ENCODE results near the gene PSD4.

PSD4 gene

GRCh38 chr2:113173542-113174375, at the start of gene PSD4:
Gene PSD4 (plus strand): TSS chr2:113173971. CDS start chr2:113182457, 8,486 bp downstream.
- Mint-ChIP-seq H3K27me3 (ENCODE audit: low read depth) (peaks cover 13% of the 10 kb centered on the region), H3K4me3 (no peak within 1 kb of the TSS), H3K4me1 (peaks cover 5% of the 10 kb centered on the region), H3K9me3 (no peaks in the 10 kb centered on the region), H3K27ac (no peak within 1 kb of the TSS), H3K36me3 (ENCODE audit: low read depth) (no peaks in the 10 kb centered on the region)
- no peak for TF ChIP-seq CTCF (IDR thresholded peaks at IDR 0.05; ENCODE audit: unreplicated experiment in 3 of 3)

GRCh38 chr2:113124181-113124961, 49.4 kb upstream of the PSD4 start:
- no peaks in the 10 kb centered on the region for H3K36me3 Mint-ChIP-seq (ENCODE audit: low read depth)
- H3K4me1 Mint-ChIP-seq, result no peaks in the 10 kb centered on the region
- no peak overlapping the region for H3K4me3 Mint-ChIP-seq
- H3K27me3 Mint-ChIP-seq (ENCODE audit: low read depth), result peaks cover 36% of the 10 kb centered on the region
- no peaks in the 10 kb centered on the region for H3K9me3 Mint-ChIP-seq
- no peak for TF ChIP-seq CTCF (IDR thresholded peaks at IDR 0.05; ENCODE audit: unreplicated experiment in 3 of 3)
- no peak overlapping the region for H3K27ac Mint-ChIP-seq

GRCh38 chr2:113124984-113125855, 48.6 kb upstream of the PSD4 start:
- H3K9me3 Mint-ChIP-seq, result no peaks in the 10 kb centered on the region
- no peak overlapping the region for H3K27ac Mint-ChIP-seq
- TF ChIP-seq CTCF (IDR thresholded peaks at IDR 0.05; ENCODE audit: unreplicated experiment in 3 of 3), result no peak
- H3K4me1 Mint-ChIP-seq, result no peaks in the 10 kb centered on the region
- no peak overlapping the region for H3K4me3 Mint-ChIP-seq
- no peaks in the 10 kb centered on the region for H3K36me3 Mint-ChIP-seq (ENCODE audit: low read depth)
- H3K27me3 Mint-ChIP-seq (ENCODE audit: low read depth), result peaks cover 31% of the 10 kb centered on the region

- H3K27me3 Mint-ChIP-seq (ENCODE audit: low read depth), result peaks cover 22% of the 10 kb centered on the region
- TF ChIP-seq CTCF (IDR thresholded peaks at IDR 0.05; ENCODE audit: unreplicated experiment in 3 of 3), result no peak
- no peaks in the 10 kb centered on the region for H3K36me3 Mint-ChIP-seq (ENCODE audit: low read depth)
- no peaks in the 10 kb centered on the region for H3K9me3 Mint-ChIP-seq
- no peak within 1 kb of the TSS for H3K4me3 Mint-ChIP-seq
- no peaks in the 10 kb centered on the region for H3K4me1 Mint-ChIP-seq
- no peak within 1 kb of the TSS for H3K27ac Mint-ChIP-seq
Measured at GRCh38 chr2:113126845-113127645, 46.7 kb upstream of the PSD4 start, which contains the start of gene IL1RN. Gene IL1RN (plus strand): TSS chr2:113127598. CDS start chr2:113127625, 27 bp downstream.

All from nephron (organoid).